NCI-H460 (cell line): ENCODE measurements around the gene RBM17. TPM values are rescaled to one million over a fixed set of nuclear protein-coding genes. Genes with fewer than 3 reads are reported as not detected.
"Not testable (repeated sequence)": the region's sequence is repeated elsewhere in the genome, so short reads cannot be mapped to it uniquely, and the experiment has no call there.

ENCODE experiments used
- DNase-seq: peaks from one replicate; pipeline ENCODE4 v3.0.0-alpha.2; 2016; ENCODE audit warnings: low read depth; ENCODE audit errors: extremely low read depth
- polyA plus RNA-seq: library from polyadenylated mRNA; depleted of rRNA; stranded (reverse); fragments of >200 nt; gene quantifications from 2 replicates; pipeline ENCODE4 v1.2.3, GENCODE V29; 2014; cell fraction: nucleus; rRNA removed
- total RNA-seq: library from RNA; depleted of rRNA; stranded (reverse); fragments of >200 nt; shearing (Covaris generic); gene quantifications from 2 replicates; pipeline ENCODE4 v1.2.3, GENCODE V29; 2014; rRNA removed

Gene RBM17
- 33.8 and 40.2 TPM in 2 replicates for total RNA-seq
- polyA plus RNA-seq: 112 and 121 TPM in 2 replicates

- peak; percentile 86 for DNase-seq
Measured at GRCh38 chr10:6088721-6089333, at the start of gene RBM17. RBM17 (plus strand) TSS chr10:6089034; CDS start chr10:6097066, 8,032 bp downstream.

GRCh38 chr10:6039711-6040110 lies 49.1 kb upstream of the RBM17 start:
- DNase-seq: no peak

- no peak for DNase-seq
Measured at GRCh38 chr10:6040205-6040604, 48.6 kb upstream of the RBM17 start.

- not testable (repeated sequence) for DNase-seq
Measured at GRCh38 chr10:6043377-6043776, 45.5 kb upstream of the RBM17 start.

- DNase-seq: no peak
Measured at GRCh38 chr10:6044060-6044459, 44.8 kb upstream of the RBM17 start.

- DNase-seq: no peak
Measured at GRCh38 chr10:6044751-6045313, 44.0 kb upstream of the RBM17 start.

GRCh38 chr10:6045314-6045848 lies 43.5 kb upstream of the RBM17 start:
- DNase-seq: no peak

- no peak for DNase-seq
Measured at GRCh38 chr10:6045878-6046772, 42.7 kb upstream of the RBM17 start.

- DNase-seq: no peak
Measured at GRCh38 chr10:6046773-6047611, 41.8 kb upstream of the RBM17 start.

- no peak for DNase-seq
Measured at GRCh38 chr10:6047847-6048246, 41.0 kb upstream of the RBM17 start.

GRCh38 chr10:6048281-6049030 lies 40.4 kb upstream of the RBM17 start:
- no peak for DNase-seq

GRCh38 chr10:6049031-6049400 lies 39.8 kb upstream of the RBM17 start:
- no peak for DNase-seq

- no peak for DNase-seq
Measured at GRCh38 chr10:6050801-6051445, 37.9 kb upstream of the RBM17 start.

- DNase-seq: no peak
Measured at GRCh38 chr10:6052247-6053221, 36.3 kb upstream of the RBM17 start.

- DNase-seq: no peak
Measured at GRCh38 chr10:6053303-6053702, 35.5 kb upstream of the RBM17 start.

GRCh38 chr10:6053816-6054631 lies 34.8 kb upstream of the RBM17 start:
- no peak for DNase-seq

- DNase-seq: no peak
Measured at GRCh38 chr10:6054884-6055283, 34.0 kb upstream of the RBM17 start.
